Sigmoid colon (tissue), 4 donors: ENCODE results near the gene C14orf119.

Experiments
- EP300 ChIP-seq, 4 donors: sonication (generic); formaldehyde crosslinking; IDR thresholded peaks; one replicate each; pipeline ENCODE4 v1.6.1; 2017; ENCODE audit warnings: antibody characterized with exemption in 4 of 4
- POLR2A ChIP-seq, 2 donors: fragments of 450-650 bp; IDR thresholded peaks; one replicate each; pipeline ENCODE4 v1.6.1; 2016; ENCODE audit warnings: antibody characterized with exemption in 2 of 2, mild to moderate bottlenecking in 2 of 2, moderate library complexity in 2 of 2
- POLR2AphosphoS5 ChIP-seq, 4 donors: sonication (generic); formaldehyde crosslinking; IDR thresholded peaks; one replicate each; pipeline ENCODE4 v1.6.1; 2017; ENCODE audit warnings: antibody characterized with exemption in 4 of 4
- TF ChIP-seq, protein P1 (sequence below), 4 experiments: fragments of 450-650 bp in 3 of 4; fragments of 200-600 bp in 1 of 4; IDR thresholded peaks; one replicate each; pipeline ENCODE4 v1.5.1; 2016 to 2019; ENCODE audit warnings: antibody characterized with exemption in 4 of 4, mild to moderate bottlenecking in 3 of 4, moderate library complexity in 2 of 4

DNA sequence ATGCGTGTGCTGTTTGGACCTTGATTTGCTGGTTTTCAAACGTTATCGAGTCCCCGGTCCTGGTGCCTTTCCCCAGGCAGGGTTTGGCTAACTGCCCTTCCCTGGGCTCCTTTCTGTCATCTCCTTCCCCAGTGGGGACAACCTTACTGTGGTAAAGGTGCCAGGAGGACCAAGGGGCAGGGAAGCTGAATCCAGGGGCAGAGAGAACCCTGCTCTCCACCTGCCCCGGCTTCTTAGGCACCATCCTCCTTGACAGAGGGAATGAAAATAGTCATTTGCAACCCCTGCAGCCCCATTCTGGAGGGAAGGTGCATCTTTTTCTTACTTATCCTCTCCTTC is 18.8 kb downstream of the C14orf119 start:
- TF ChIP-seq POLR2AphosphoS5 (IDR thresholded peaks at IDR 0.05), result no peak
- TF ChIP-seq, protein P1, sequence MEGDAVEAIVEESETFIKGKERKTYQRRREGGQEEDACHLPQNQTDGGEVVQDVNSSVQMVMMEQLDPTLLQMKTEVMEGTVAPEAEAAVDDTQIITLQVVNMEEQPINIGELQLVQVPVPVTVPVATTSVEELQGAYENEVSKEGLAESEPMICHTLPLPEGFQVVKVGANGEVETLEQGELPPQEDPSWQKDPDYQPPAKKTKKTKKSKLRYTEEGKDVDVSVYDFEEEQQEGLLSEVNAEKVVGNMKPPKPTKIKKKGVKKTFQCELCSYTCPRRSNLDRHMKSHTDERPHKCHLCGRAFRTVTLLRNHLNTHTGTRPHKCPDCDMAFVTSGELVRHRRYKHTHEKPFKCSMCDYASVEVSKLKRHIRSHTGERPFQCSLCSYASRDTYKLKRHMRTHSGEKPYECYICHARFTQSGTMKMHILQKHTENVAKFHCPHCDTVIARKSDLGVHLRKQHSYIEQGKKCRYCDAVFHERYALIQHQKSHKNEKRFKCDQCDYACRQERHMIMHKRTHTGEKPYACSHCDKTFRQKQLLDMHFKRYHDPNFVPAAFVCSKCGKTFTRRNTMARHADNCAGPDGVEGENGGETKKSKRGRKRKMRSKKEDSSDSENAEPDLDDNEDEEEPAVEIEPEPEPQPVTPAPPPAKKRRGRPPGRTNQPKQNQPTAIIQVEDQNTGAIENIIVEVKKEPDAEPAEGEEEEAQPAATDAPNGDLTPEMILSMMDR (IDR thresholded peaks at IDR 0.05), result no peak
- TF ChIP-seq EP300 (IDR thresholded peaks at IDR 0.05), result no peak
- TF ChIP-seq POLR2A (IDR thresholded peaks at IDR 0.05), result no peak
